Measurements from ENCODE around the gene EFNA4. TPM values are rescaled to one million over a fixed set of nuclear protein-coding genes. Genes with fewer than 3 reads are reported as not detected.
A peak's percentile ranks its signal among the peaks of the same experiment; 100 is the strongest.

Gene EFNA4
- total RNA-seq, 1 donor from 2014 or later: 46.8 TPM

DNA sequence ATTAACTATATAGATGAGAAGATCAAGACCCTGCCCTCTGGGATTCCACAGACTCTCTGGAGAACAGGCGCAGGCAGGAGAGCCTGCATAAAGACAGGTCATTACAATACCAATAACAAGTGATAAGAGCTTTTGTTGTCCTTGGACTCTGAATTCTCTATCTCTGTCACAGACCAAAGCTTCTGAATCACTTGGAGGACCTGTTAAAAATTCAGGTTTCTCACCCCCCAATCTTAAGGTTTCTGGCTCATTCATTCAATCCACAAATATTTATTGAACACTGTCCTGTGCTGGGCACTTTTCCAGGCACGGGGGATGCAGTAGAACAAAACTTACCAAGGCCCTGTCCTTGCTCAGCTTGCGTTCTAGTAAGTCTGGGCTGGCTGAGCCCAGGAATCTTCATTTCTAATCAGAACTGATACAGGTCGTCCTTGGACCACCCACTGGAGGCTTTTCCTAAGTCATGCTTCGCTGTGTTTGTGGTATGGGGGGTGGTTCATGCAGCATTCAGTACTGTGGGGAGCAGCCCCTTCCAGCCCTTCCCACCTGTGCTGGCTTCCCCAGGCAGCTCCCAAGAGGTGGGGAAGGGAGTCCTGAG, 1.4 kb downstream of the EFNA4 start:
- DNase-seq (ENCODE audit: low spot score, unreplicated experiment): no peak
- H3K9me3 Mint-ChIP-seq (ENCODE audit: low read depth): no peaks in the 10 kb centered on the region
- TF ChIP-seq, protein P1, sequence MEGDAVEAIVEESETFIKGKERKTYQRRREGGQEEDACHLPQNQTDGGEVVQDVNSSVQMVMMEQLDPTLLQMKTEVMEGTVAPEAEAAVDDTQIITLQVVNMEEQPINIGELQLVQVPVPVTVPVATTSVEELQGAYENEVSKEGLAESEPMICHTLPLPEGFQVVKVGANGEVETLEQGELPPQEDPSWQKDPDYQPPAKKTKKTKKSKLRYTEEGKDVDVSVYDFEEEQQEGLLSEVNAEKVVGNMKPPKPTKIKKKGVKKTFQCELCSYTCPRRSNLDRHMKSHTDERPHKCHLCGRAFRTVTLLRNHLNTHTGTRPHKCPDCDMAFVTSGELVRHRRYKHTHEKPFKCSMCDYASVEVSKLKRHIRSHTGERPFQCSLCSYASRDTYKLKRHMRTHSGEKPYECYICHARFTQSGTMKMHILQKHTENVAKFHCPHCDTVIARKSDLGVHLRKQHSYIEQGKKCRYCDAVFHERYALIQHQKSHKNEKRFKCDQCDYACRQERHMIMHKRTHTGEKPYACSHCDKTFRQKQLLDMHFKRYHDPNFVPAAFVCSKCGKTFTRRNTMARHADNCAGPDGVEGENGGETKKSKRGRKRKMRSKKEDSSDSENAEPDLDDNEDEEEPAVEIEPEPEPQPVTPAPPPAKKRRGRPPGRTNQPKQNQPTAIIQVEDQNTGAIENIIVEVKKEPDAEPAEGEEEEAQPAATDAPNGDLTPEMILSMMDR (IDR thresholded peaks at IDR 0.05; ENCODE audit: unreplicated experiment): no peak
- peak overlapping the region; percentile 89 for H3K27ac Mint-ChIP-seq
- peaks cover 3% of the 10 kb centered on the region for H3K27me3 Mint-ChIP-seq
- H3K4me3 Mint-ChIP-seq (ENCODE audit: low read depth): peak overlapping the region; percentile 85
- H3K36me3 Mint-ChIP-seq (ENCODE audit: insufficient read depth): peaks cover 13% of the 10 kb centered on the region
- H3K4me1 Mint-ChIP-seq (ENCODE audit: low read depth): peaks cover 28% of the 10 kb centered on the region

DNA sequence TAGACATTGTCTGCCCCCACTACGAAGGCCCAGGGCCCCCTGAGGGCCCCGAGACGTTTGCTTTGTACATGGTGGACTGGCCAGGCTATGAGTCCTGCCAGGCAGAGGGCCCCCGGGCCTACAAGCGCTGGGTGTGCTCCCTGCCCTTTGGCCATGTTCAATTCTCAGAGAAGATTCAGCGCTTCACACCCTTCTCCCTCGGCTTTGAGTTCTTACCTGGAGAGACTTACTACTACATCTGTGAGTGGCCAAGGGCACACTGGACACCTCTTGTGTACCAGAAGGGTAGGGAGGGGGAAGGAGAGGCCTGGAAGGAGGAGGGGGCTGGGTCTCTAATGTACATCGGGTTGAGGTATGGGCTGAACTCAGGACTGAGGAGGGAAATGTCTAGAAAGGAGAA, 3.2 kb downstream of the EFNA4 start:
- no peak for DNase-seq (ENCODE audit: low spot score, unreplicated experiment)
- TF ChIP-seq, protein P1 (IDR thresholded peaks at IDR 0.05; ENCODE audit: unreplicated experiment): no peak
- Mint-ChIP-seq H3K4me3 (ENCODE audit: low read depth) (no peak overlapping the region), H3K4me1 (ENCODE audit: low read depth) (peaks cover 30% of the 10 kb centered on the region), H3K27ac (no peak overlapping the region), H3K36me3 (ENCODE audit: insufficient read depth) (peaks cover 13% of the 10 kb centered on the region), H3K27me3 (peaks cover 6% of the 10 kb centered on the region), H3K9me3 (ENCODE audit: low read depth) (no peaks in the 10 kb centered on the region)

DNA sequence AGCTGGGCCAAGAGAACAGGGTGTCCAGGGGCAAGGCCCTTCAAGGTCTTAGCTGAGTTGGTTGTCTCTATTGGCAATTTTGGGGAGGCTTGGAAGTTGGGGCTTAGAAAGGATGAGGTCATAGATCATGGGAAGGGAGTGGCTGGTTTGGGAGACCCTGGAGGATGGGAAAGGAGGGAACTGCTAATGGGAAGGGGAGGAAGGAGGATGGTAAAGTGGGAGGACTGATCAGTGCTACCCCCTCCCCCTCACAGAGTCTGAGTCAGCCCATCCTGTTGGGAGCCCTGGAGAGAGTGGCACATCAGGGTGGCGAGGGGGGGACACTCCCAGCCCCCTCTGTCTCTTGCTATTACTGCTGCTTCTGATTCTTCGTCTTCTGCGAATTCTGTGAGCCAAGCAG, 5.1 kb downstream of the EFNA4 start:
- no peaks in the 10 kb centered on the region for H3K9me3 Mint-ChIP-seq (ENCODE audit: low read depth)
- H3K36me3 Mint-ChIP-seq (ENCODE audit: insufficient read depth): peaks cover 13% of the 10 kb centered on the region
- no peak for DNase-seq (ENCODE audit: low spot score, unreplicated experiment)
- H3K27ac Mint-ChIP-seq: no peak overlapping the region
- H3K27me3 Mint-ChIP-seq: peaks cover 16% of the 10 kb centered on the region
- H3K4me1 Mint-ChIP-seq (ENCODE audit: low read depth): peaks cover 28% of the 10 kb centered on the region
- no peak overlapping the region for H3K4me3 Mint-ChIP-seq (ENCODE audit: low read depth)
- TF ChIP-seq, protein P1 (IDR thresholded peaks at IDR 0.05; ENCODE audit: unreplicated experiment): no peak

DNA sequence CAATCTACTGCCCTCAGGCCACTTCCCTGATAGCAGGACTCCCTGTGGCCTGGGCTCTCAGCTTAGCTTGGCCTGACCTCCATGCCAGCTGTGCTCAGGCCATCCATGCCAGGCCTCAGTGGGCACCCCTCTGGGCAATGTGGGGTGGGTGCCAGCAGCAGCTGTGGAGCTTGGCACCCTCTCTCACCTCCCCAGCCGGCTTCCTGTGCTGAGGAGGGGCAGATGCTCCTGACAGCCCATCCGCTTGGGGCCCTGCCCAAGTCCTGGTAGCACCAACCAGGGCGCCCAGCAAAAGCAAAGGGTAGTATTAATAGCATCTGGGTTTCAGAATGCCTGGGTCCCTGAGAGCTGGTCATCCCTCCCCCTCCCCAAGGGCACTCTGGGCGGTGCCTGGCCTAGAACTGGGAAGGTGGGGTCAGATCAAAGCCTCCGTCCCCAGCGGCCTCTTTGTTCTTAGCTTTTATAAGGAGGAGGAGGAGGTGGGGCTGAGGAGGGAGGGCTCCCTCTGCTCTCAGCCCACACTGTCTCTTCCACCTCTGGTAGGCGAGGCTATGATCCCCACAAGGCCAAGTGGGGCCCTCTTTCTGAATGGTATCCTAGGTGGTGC, 6.1 kb downstream of the EFNA4 start:
- TF ChIP-seq, protein P1 (IDR thresholded peaks at IDR 0.05; ENCODE audit: unreplicated experiment): no peak
- Mint-ChIP-seq H3K36me3 (ENCODE audit: insufficient read depth) (peaks cover 12% of the 10 kb centered on the region), H3K9me3 (ENCODE audit: low read depth) (no peaks in the 10 kb centered on the region), H3K4me1 (ENCODE audit: low read depth) (peaks cover 23% of the 10 kb centered on the region), H3K4me3 (ENCODE audit: low read depth) (no peak overlapping the region), H3K27ac (no peak overlapping the region), H3K27me3 (peaks cover 16% of the 10 kb centered on the region)
- DNase-seq (ENCODE audit: low spot score, unreplicated experiment): no peak

DNA sequence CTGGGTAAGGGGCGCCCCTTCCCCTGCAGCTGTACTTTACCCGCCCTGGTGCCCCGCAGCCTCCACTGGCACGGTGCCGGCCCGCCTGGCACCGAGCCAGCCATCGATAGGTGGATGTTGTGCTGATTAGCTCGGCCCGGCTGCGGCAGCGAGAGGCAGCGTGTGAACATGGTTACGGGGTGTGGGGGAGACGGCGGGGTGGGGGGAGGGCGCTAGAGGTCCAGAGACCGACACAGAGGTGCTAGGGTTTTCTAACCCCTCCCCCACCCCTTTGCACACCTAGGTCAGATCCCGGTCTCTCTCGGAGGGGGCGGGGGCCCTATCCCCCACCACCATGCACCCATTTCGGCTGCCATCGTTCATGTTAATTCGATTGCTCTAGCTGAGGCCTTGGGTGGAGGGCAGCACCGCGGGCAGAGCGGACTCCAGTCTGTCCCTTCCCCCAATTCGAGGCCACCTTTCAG, 6.7 kb downstream of the EFNA4 start:
- no peaks in the 10 kb centered on the region for H3K9me3 Mint-ChIP-seq (ENCODE audit: low read depth)
- H3K27me3 Mint-ChIP-seq: peaks cover 16% of the 10 kb centered on the region
- H3K4me3 Mint-ChIP-seq (ENCODE audit: low read depth): peak overlapping the region; percentile 42
- H3K36me3 Mint-ChIP-seq (ENCODE audit: insufficient read depth): peaks cover 12% of the 10 kb centered on the region
- peaks cover 18% of the 10 kb centered on the region for H3K4me1 Mint-ChIP-seq (ENCODE audit: low read depth)
- TF ChIP-seq, protein P1 (IDR thresholded peaks at IDR 0.05; ENCODE audit: unreplicated experiment): no peak
- DNase-seq (ENCODE audit: low spot score, unreplicated experiment): no peak
- no peak overlapping the region for H3K27ac Mint-ChIP-seq
